Muscle of arm (tissue), 12 donors: ENCODE data around the gene KCNIP4. TPM values are rescaled to one million over a fixed set of nuclear protein-coding genes. Genes with fewer than 3 reads are reported as not detected.

Source experiments
- DNase-seq: peaks from one replicate; pipeline ENCODE4 v3.0.0-alpha.2; 2013
- polyA plus RNA-seq, 12 donors: library from polyadenylated mRNA; unstranded; fragments of 120-200 nt; gene quantifications; one replicate each; pipeline ENCODE4 v1.2.1, GENCODE V29; 2013; ENCODE audit not compliant: insufficient read length in 12 of 12

The KCNIP4 gene
- polyA plus RNA-seq, 12 donors: 1.3 to 3.3 (median 2.2) TPM; not detected in 2

GRCh38 chr4:20960291-20960690, 988.3 kb downstream of the KCNIP4 start:
- no peak for DNase-seq

GRCh38 chr4:20954541-20954940, 994.0 kb downstream of the KCNIP4 start:
- DNase-seq: no peak

- DNase-seq: no peak
Observed at GRCh38 chr4:20944961-20945360, 1003.6 kb downstream of the KCNIP4 start.

- DNase-seq: no peak
Observed at GRCh38 chr4:20944451-20944850, 1004.1 kb downstream of the KCNIP4 start.

GRCh38 chr4:20938204-20938603, 1010.4 kb downstream of the KCNIP4 start:
- DNase-seq: no peak

- no peak for DNase-seq
Observed at GRCh38 chr4:20926529-20926928, 1022.0 kb downstream of the KCNIP4 start.

- no peak for DNase-seq
Observed at GRCh38 chr4:20925176-20925575, 1023.4 kb downstream of the KCNIP4 start.

GRCh38 chr4:20922962-20923361, 1025.6 kb downstream of the KCNIP4 start:
- no peak for DNase-seq

GRCh38 chr4:20916106-20916505, 1032.5 kb downstream of the KCNIP4 start:
- no peak for DNase-seq

GRCh38 chr4:20904966-20905365, 1043.6 kb downstream of the KCNIP4 start:
- no peak for DNase-seq

- DNase-seq: no peak
Observed at GRCh38 chr4:20901851-20902250, 1046.7 kb downstream of the KCNIP4 start.

GRCh38 chr4:20899591-20899990, 1049.0 kb downstream of the KCNIP4 start:
- no peak for DNase-seq

- no peak for DNase-seq
Observed at GRCh38 chr4:20895988-20896387, 1052.6 kb downstream of the KCNIP4 start.

- DNase-seq: no peak
Observed at GRCh38 chr4:20895208-20895607, 1053.4 kb downstream of the KCNIP4 start.

- no peak for DNase-seq
Observed at GRCh38 chr4:20890761-20891160, 1057.8 kb downstream of the KCNIP4 start.

GRCh38 chr4:20889901-20890300, 1058.7 kb downstream of the KCNIP4 start:
- no peak for DNase-seq

GRCh38 chr4:20883677-20884076, 1064.9 kb downstream of the KCNIP4 start:
- DNase-seq: no peak

GRCh38 chr4:20883231-20883630, 1065.3 kb downstream of the KCNIP4 start:
- DNase-seq: no peak

- DNase-seq: no peak
Observed at GRCh38 chr4:20882500-20882899, 1066.1 kb downstream of the KCNIP4 start.

GRCh38 chr4:20881658-20882057, 1066.9 kb downstream of the KCNIP4 start:
- no peak for DNase-seq

GRCh38 chr4:20878806-20879205, 1069.8 kb downstream of the KCNIP4 start:
- DNase-seq: no peak

- DNase-seq: no peak
Observed at GRCh38 chr4:20870436-20870835, 1078.1 kb downstream of the KCNIP4 start.

- no peak for DNase-seq
Observed at GRCh38 chr4:20868108-20868507, 1080.5 kb downstream of the KCNIP4 start.

- DNase-seq: no peak
Observed at GRCh38 chr4:20860878-20861277, 1087.7 kb downstream of the KCNIP4 start.
